WTC11 (cell line): Measurements from ENCODE around the gene BLOC1S4. TPM values are rescaled to one million over a fixed set of nuclear protein-coding genes. Genes with fewer than 3 reads are reported as not detected.

Experiments
- AFF4 ChIP-seq: sonication (generic); formaldehyde crosslinking; IDR thresholded peaks from 2 replicates; pipeline ENCODE4 v1.8.1; 2023; ENCODE audit warnings: mild to moderate bottlenecking, missing genetic modification reagents, borderline replicate concordance
- ATF1 ChIP-seq: sonication (generic); formaldehyde crosslinking; IDR thresholded peaks from 2 replicates; pipeline ENCODE4 v1.8.1; 2023; ENCODE audit warnings: mild to moderate bottlenecking, moderate library complexity, missing genetic modification reagents
- ATF6 ChIP-seq: sonication (generic); formaldehyde crosslinking; IDR thresholded peaks from 2 replicates; pipeline ENCODE4 v1.8.1; 2023; ENCODE audit warnings: mild to moderate bottlenecking, missing genetic modification reagents
- EMX1 ChIP-seq: fragments of 250-450 bp; sonication (Bioruptor Pico); IDR thresholded peaks from 2 replicates; pipeline ENCODE4 v1.8.0; 2021; ENCODE audit warnings: mild to moderate bottlenecking
- ESRRA ChIP-seq: sonication (generic); formaldehyde crosslinking; IDR thresholded peaks from 2 replicates; pipeline ENCODE4 v1.8.1; 2022; ENCODE audit warnings: mild to moderate bottlenecking, missing genetic modification reagents, borderline replicate concordance
- ETV6 ChIP-seq: sonication (generic); formaldehyde crosslinking; IDR thresholded peaks from 2 replicates; pipeline ENCODE4 v1.8.1; 2022; ENCODE audit warnings: mild to moderate bottlenecking, missing genetic modification reagents
- FOXK1 ChIP-seq: sonication (generic); formaldehyde crosslinking; IDR thresholded peaks from 2 replicates; pipeline ENCODE4 v1.8.0; 2022; ENCODE audit warnings: mild to moderate bottlenecking, moderate library complexity, missing genetic modification reagents
- FOXP1 ChIP-seq: sonication (generic); formaldehyde crosslinking; IDR thresholded peaks from 2 replicates; pipeline ENCODE4 v1.8.0; 2022; ENCODE audit warnings: missing genetic modification reagents, mild to moderate bottlenecking, moderate library complexity, borderline replicate concordance
- GRHL2 ChIP-seq: fragments of 250-450 bp; sonication (Bioruptor Pico); IDR thresholded peaks from 2 replicates; pipeline ENCODE4 v1.8.0; 2022; ENCODE audit warnings: mild to moderate bottlenecking, moderate library complexity; ENCODE audit not compliant: insufficient replicate concordance, severe bottlenecking
- MYBL2 ChIP-seq: sonication (generic); formaldehyde crosslinking; IDR thresholded peaks from 2 replicates; pipeline ENCODE4 v1.8.1; 2023; ENCODE audit warnings: mild to moderate bottlenecking, moderate library complexity, missing genetic modification reagents
- NFYB ChIP-seq: sonication (generic); formaldehyde crosslinking; conservative IDR thresholded peaks from 2 replicates; pipeline ENCODE4 v1.8.0; 2022; ENCODE audit warnings: low read depth, missing genetic modification reagents
- NR1H2 ChIP-seq: sonication (generic); formaldehyde crosslinking; IDR thresholded peaks from 2 replicates; pipeline ENCODE4 v1.9.0; 2021; ENCODE audit warnings: mild to moderate bottlenecking, moderate library complexity, missing genetic modification reagents
- NR3C1 ChIP-seq: sonication (generic); formaldehyde crosslinking; conservative IDR thresholded peaks from 2 replicates; pipeline ENCODE4 v1.8.1; 2023; ENCODE audit warnings: low read depth, mild to moderate bottlenecking, missing genetic modification reagents
- OVOL2 ChIP-seq: fragments of 250-450 bp; sonication (Bioruptor Pico); IDR thresholded peaks from 2 replicates; pipeline ENCODE4 v1.9.0; 2021; ENCODE audit warnings: mild to moderate bottlenecking, borderline replicate concordance
- RORB ChIP-seq: fragments of 250-450 bp; sonication (Bioruptor Pico); IDR thresholded peaks from 2 replicates; pipeline ENCODE4 v1.9.0; 2021; ENCODE audit warnings: mild to moderate bottlenecking
- SP1 ChIP-seq: sonication (generic); formaldehyde crosslinking; conservative IDR thresholded peaks from 2 replicates; pipeline ENCODE4 v1.8.1; 2022; ENCODE audit warnings: missing genetic modification reagents
- STAT6 ChIP-seq: sonication (generic); formaldehyde crosslinking; conservative IDR thresholded peaks from 2 replicates; pipeline ENCODE4 v1.8.1; 2023; ENCODE audit warnings: mild to moderate bottlenecking, low read depth, missing genetic modification reagents, moderate library complexity
- TEAD1 ChIP-seq: sonication (generic); formaldehyde crosslinking; IDR thresholded peaks from 2 replicates; pipeline ENCODE4 v1.8.0; 2022; ENCODE audit warnings: mild to moderate bottlenecking, missing genetic modification reagents
- TEAD4 ChIP-seq: sonication (generic); formaldehyde crosslinking; IDR thresholded peaks from 2 replicates; pipeline ENCODE4 v1.8.0; 2022; ENCODE audit warnings: mild to moderate bottlenecking, missing genetic modification reagents
- ZBTB21 ChIP-seq: sonication (generic); formaldehyde crosslinking; IDR thresholded peaks from 2 replicates; pipeline ENCODE4 v1.8.1; 2023; ENCODE audit warnings: mild to moderate bottlenecking, missing genetic modification reagents, borderline replicate concordance
- ZNF138 ChIP-seq: sonication (generic); formaldehyde crosslinking; conservative IDR thresholded peaks from 2 replicates; pipeline ENCODE4 v1.8.1; 2022; ENCODE audit warnings: mild to moderate bottlenecking, moderate library complexity, missing genetic modification reagents
- total RNA-seq: library from RNA; stranded (reverse); gene quantifications from 3 replicates; pipeline ENCODE4 v1.2.3, GENCODE V29; 2021
- TF ChIP-seq, protein P1 (sequence below): sonication (generic); formaldehyde crosslinking; IDR thresholded peaks from 2 replicates; pipeline ENCODE4 v1.8.0; 2022; ENCODE audit warnings: mild to moderate bottlenecking, missing genetic modification reagents
- TF ChIP-seq, protein P2 (sequence below): sonication (generic); formaldehyde crosslinking; IDR thresholded peaks from 2 replicates; pipeline ENCODE4 v1.8.1; 2023; ENCODE audit warnings: mild to moderate bottlenecking, missing genetic modification reagents
- TF ChIP-seq, protein P3 (sequence below): fragments of 250-450 bp; sonication (Bioruptor Pico); IDR thresholded peaks from 2 replicates; pipeline ENCODE4 v1.9.0; 2021; ENCODE audit warnings: mild to moderate bottlenecking, borderline replicate concordance

Gene BLOC1S4
- total RNA-seq, 1 experiment from 2014 or later, result 21.4 TPM

DNA sequence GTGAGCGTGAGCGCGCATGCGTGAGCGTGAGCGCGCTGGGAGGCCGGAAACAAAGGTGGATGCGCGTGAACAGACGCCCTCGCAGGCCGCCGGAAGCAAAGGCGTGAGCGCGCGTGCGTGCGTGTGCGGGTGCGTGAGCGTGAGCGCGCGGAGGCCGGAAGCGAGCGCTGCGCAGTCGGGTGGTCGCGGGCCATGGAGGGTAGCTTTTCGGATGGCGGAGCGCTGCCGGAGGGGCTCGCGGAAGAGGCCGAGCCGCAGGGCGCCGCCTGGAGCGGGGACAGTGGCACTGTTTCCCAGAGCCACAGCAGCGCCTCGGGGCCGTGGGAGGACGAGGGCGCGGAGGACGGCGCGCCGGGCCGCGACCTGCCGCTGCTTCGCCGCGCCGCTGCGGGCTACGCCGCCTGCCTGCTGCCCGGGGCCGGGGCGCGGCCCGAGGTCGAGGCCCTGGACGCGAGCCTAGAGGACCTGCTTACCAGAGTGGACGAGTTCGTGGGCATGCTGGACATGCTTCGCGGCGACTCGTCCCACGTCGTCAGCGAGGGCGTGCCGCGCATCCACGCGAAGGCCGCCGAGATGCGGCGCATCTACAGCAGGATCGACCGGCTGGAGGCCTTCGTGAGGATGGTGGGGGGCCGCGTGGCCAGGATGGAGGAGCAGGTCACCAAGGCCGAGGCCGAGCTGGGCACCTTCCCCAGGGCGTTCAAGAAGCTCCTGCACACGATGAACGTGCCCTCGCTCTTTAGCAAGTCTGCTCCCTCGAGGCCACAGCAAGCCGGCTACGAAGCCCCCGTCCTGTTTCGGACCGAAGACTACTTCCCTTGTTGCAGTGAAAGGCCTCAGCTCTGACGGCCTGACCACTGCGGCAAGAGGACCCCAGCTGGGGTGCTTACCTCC lies at the start of gene BLOC1S4 (continued):
- TF ChIP-seq, protein P1, sequence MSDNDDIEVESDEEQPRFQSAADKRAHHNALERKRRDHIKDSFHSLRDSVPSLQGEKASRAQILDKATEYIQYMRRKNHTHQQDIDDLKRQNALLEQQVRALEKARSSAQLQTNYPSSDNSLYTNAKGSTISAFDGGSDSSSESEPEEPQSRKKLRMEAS (CRISPR knock-in tag), result peak; percentile 79
- peak; percentile 22; the same call in 1 of the 2 replicates for TF ChIP-seq ESRRA (CRISPR knock-in tag)
- TF ChIP-seq, protein P2, sequence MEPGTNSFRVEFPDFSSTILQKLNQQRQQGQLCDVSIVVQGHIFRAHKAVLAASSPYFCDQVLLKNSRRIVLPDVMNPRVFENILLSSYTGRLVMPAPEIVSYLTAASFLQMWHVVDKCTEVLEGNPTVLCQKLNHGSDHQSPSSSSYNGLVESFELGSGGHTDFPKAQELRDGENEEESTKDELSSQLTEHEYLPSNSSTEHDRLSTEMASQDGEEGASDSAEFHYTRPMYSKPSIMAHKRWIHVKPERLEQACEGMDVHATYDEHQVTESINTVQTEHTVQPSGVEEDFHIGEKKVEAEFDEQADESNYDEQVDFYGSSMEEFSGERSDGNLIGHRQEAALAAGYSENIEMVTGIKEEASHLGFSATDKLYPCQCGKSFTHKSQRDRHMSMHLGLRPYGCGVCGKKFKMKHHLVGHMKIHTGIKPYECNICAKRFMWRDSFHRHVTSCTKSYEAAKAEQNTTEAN (CRISPR knock-in tag), result no peak
- peak; percentile 64 for TF ChIP-seq SP1 (CRISPR knock-in tag)
- TF ChIP-seq NR3C1 (CRISPR knock-in tag), result no peak
- TF ChIP-seq, protein P3, sequence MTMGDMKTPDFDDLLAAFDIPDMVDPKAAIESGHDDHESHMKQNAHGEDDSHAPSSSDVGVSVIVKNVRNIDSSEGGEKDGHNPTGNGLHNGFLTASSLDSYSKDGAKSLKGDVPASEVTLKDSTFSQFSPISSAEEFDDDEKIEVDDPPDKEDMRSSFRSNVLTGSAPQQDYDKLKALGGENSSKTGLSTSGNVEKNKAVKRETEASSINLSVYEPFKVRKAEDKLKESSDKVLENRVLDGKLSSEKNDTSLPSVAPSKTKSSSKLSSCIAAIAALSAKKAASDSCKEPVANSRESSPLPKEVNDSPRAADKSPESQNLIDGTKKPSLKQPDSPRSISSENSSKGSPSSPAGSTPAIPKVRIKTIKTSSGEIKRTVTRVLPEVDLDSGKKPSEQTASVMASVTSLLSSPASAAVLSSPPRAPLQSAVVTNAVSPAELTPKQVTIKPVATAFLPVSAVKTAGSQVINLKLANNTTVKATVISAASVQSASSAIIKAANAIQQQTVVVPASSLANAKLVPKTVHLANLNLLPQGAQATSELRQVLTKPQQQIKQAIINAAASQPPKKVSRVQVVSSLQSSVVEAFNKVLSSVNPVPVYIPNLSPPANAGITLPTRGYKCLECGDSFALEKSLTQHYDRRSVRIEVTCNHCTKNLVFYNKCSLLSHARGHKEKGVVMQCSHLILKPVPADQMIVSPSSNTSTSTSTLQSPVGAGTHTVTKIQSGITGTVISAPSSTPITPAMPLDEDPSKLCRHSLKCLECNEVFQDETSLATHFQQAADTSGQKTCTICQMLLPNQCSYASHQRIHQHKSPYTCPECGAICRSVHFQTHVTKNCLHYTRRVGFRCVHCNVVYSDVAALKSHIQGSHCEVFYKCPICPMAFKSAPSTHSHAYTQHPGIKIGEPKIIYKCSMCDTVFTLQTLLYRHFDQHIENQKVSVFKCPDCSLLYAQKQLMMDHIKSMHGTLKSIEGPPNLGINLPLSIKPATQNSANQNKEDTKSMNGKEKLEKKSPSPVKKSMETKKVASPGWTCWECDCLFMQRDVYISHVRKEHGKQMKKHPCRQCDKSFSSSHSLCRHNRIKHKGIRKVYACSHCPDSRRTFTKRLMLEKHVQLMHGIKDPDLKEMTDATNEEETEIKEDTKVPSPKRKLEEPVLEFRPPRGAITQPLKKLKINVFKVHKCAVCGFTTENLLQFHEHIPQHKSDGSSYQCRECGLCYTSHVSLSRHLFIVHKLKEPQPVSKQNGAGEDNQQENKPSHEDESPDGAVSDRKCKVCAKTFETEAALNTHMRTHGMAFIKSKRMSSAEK (CRISPR knock-in tag), result no peak
- no peak for TF ChIP-seq TEAD4 (CRISPR knock-in tag)
- no peak for TF ChIP-seq STAT6 (CRISPR knock-in tag)
- no peak for TF ChIP-seq ZNF138 (CRISPR knock-in tag)
- no peak; the same call in 1 of the 2 replicates for TF ChIP-seq EMX1 (CRISPR knock-in tag)
- TF ChIP-seq NR1H2 (CRISPR knock-in tag), result peak; percentile 56; the same call in 1 of the 2 replicates
- TF ChIP-seq FOXK1, result peak; percentile 63
- TF ChIP-seq GRHL2, result no peak
- TF ChIP-seq ZBTB21 (CRISPR knock-in tag), result no peak; the same call in 1 of the 2 replicates
- TF ChIP-seq FOXP1 (CRISPR knock-in tag), result peak; percentile 94
- TF ChIP-seq NFYB (CRISPR knock-in tag), result no peak; the same call in 1 of the 2 replicates
- TF ChIP-seq AFF4, result no peak
- no peak; the same call in 1 of the 2 replicates for TF ChIP-seq ATF1 (CRISPR knock-in tag)
- no peak for TF ChIP-seq ATF6 (CRISPR knock-in tag)
- TF ChIP-seq MYBL2 (CRISPR knock-in tag), result peak; percentile 49; the same call in 1 of the 2 replicates
- TF ChIP-seq ETV6 (CRISPR knock-in tag), result peak; percentile 49; the same call in 1 of the 2 replicates
- TF ChIP-seq OVOL2, result no peak
- TF ChIP-seq TEAD1 (CRISPR knock-in tag), result peak; percentile 46
- no peak for TF ChIP-seq RORB
